Activated naive CD4-positive, alpha-beta T cell (primary cell): ENCODE results near the gene GREB1L.
"Not testable (repeated sequence)": the region's sequence is repeated elsewhere in the genome, so short reads cannot be mapped to it uniquely, and the experiment has no call there.

Experiments used
- DNase-seq, 4 experiments: peaks; one replicate each; lab custom pipeline; 2025; lab: John Stamatoyannopoulos, UW

Gene GREB1L

GRCh38 chr18:21264651-21265050 lies 22.6 kb downstream of the GREB1L start:
- no peak for DNase-seq

- no peak for DNase-seq
Measured at GRCh38 chr18:21265971-21266673, 24.1 kb downstream of the GREB1L start.

GRCh38 chr18:21267400-21267799 lies 25.4 kb downstream of the GREB1L start:
- DNase-seq = no peak

GRCh38 chr18:21269349-21269748 lies 27.3 kb downstream of the GREB1L start:
- no peak for DNase-seq

GRCh38 chr18:21270453-21270852 lies 28.4 kb downstream of the GREB1L start:
- DNase-seq = no peak

- DNase-seq = no peak
Measured at GRCh38 chr18:21272016-21272579, 30.1 kb downstream of the GREB1L start.

GRCh38 chr18:21273568-21273967 lies 31.5 kb downstream of the GREB1L start:
- no peak for DNase-seq

- DNase-seq = no peak
Measured at GRCh38 chr18:21275645-21276044, 33.6 kb downstream of the GREB1L start.

- DNase-seq = no peak
Measured at GRCh38 chr18:21277578-21277977, 35.5 kb downstream of the GREB1L start.

- DNase-seq = not testable (repeated sequence)
Measured at GRCh38 chr18:21278218-21278617, 36.2 kb downstream of the GREB1L start.

GRCh38 chr18:21281603-21282002 lies 39.6 kb downstream of the GREB1L start:
- DNase-seq = no peak

GRCh38 chr18:21284540-21284939 lies 42.5 kb downstream of the GREB1L start:
- no peak for DNase-seq

GRCh38 chr18:21289827-21290226 lies 47.8 kb downstream of the GREB1L start:
- DNase-seq = no peak

- no peak for DNase-seq
Measured at GRCh38 chr18:21291106-21291505, 49.1 kb downstream of the GREB1L start.

GRCh38 chr18:21293479-21293878 lies 51.4 kb downstream of the GREB1L start:
- no peak for DNase-seq

- DNase-seq = no peak
Measured at GRCh38 chr18:21295101-21295500, 53.1 kb downstream of the GREB1L start.

- no peak for DNase-seq
Measured at GRCh38 chr18:21296045-21296444, 54.0 kb downstream of the GREB1L start.

- no peak for DNase-seq
Measured at GRCh38 chr18:21298351-21298750, 56.3 kb downstream of the GREB1L start.

- DNase-seq = no peak
Measured at GRCh38 chr18:21300035-21300907, 58.2 kb downstream of the GREB1L start.

- no peak for DNase-seq
Measured at GRCh38 chr18:21300908-21301200, 58.8 kb downstream of the GREB1L start.

- DNase-seq = no peak
Measured at GRCh38 chr18:21303445-21303844, 61.4 kb downstream of the GREB1L start.

- no peak for DNase-seq
Measured at GRCh38 chr18:21303895-21304294, 61.9 kb downstream of the GREB1L start.

GRCh38 chr18:21305621-21306020 lies 63.6 kb downstream of the GREB1L start:
- no peak for DNase-seq
